Right lobe of liver (tissue), 6 donors: Measurements from ENCODE around the gene MYPOP. TPM values are rescaled to one million over a fixed set of nuclear protein-coding genes. Genes with fewer than 3 reads are reported as not detected.
A peak's percentile ranks its signal among the peaks of the same experiment; 100 is the strongest.

Source experiments
- ATAC-seq, 4 donors: fragments of 200-7000 bp; cut with Tn5 transposase; one replicate each; pipeline ENCODE4 v1.9.1; 2020; ENCODE audit warnings: mild to moderate bottlenecking in 4 of 4, moderate library complexity in 4 of 4
- DNase-seq, 3 donors: peaks; one replicate each; pipeline ENCODE4 v3.0.0-alpha.2; 2020
- H3K27ac ChIP-seq, 3 donors: fragments of 200-600 bp; one replicate each; pipeline ENCODE4 v1.8.0; 2022
- H3K27me3 ChIP-seq, 2 donors: fragments of 200-600 bp; one replicate each; pipeline ENCODE4 v1.8.0; 2022
- H3K36me3 ChIP-seq, 4 donors: fragments of 200-600 bp; sonication (generic) in 1 of 4; one replicate each; pipeline versions ENCODE4 v1.5.1 to v1.8.0; 2017 to 2022; ENCODE audit warnings: control low read depth in 1 of 4
- H3K4me1 ChIP-seq, 4 donors: fragments of 200-600 bp; sonication (generic) in 1 of 4; one replicate each; pipeline versions ENCODE4 v1.5.1 to v1.8.0; 2017 to 2022; ENCODE audit warnings: control low read depth in 1 of 4
- H3K4me3 ChIP-seq, 3 donors: fragments of 200-600 bp; one replicate each; pipeline ENCODE4 v1.8.0; 2022
- H3K9me3 ChIP-seq, 4 donors: fragments of 200-600 bp; sonication (generic) in 1 of 4; one replicate each; pipeline versions ENCODE4 v1.5.1 to v1.8.0; 2017 to 2022; ENCODE audit warnings: control low read depth in 1 of 4
- CTCF ChIP-seq, 4 donors: fragments of 200-600 bp in 3 of 4; fragments of 450-650 bp in 1 of 4; IDR thresholded peaks; one replicate each; pipeline versions ENCODE4 v1.5.1 to v1.8.0; 2016 to 2022; ENCODE audit warnings: antibody characterized with exemption in 4 of 4, mild to moderate bottlenecking in 2 of 4
- POLR2A ChIP-seq: fragments of 450-650 bp; IDR thresholded peaks from one replicate; pipeline ENCODE4 v1.6.1; 2017; ENCODE audit warnings: antibody characterized with exemption, mild to moderate bottlenecking
- whole genome bisulfite sequencing: methylation state at CpG from one replicate; pipeline ENCODE4 v1.1.6; 2018; ENCODE audit warnings: low coverage, low lambda C conversion rate; ENCODE audit not compliant: insufficient coverage; ENCODE audit errors: missing lambda C conversion rate; 5-methylcytosine and 5-hydroxymethylcytosine counted together
- intact Hi-C, 2 donors: fragments of 100-400 bp; cut with DNase I; formaldehyde crosslinking; loops; one replicate each; pipeline versions ENCODE4 v1.11.2 to v1.14.1; 2022
- total RNA-seq, 6 experiments: library from RNA; depleted of rRNA in 2 of 6; stranded (reverse); fragments of >200 nt in 2 of 6; fragmentation: NEBNext Ultra II Directional in 3 of 6; extraction: Animal tissue kit (Norgen Biotek cat#: 25700) in 3 of 6; gene quantifications; one replicate each; pipeline versions ENCODE4 v1.1.0 to v1.2.4, GENCODE V29; 2016 to 2023
- donor health status: DM: no; HTN: yes; CAD: no.
- donor health status: DM: no; HTN: no; CAD: no.
- donor health status: DM: no; HTN: no; CAD: no.
- donor health status: DM: no; HTN: yes; CAD: no.
- donor health status: DM: no; HTN: yes; CAD: no.

Gene MYPOP
- total RNA-seq, 6 experiments from 2014 or later = 2.5 to 5.2 (median 3.9) TPM

- DNase-seq (no peak), ATAC-seq (no peak)
- TF ChIP-seq POLR2A (no peak), CTCF (IDR thresholded peaks at IDR 0.05) (no peak)
- 33% methylated on average over 3 of the region's 3 CpGs for WGBS
- H3K4me3 ChIP-seq = no peak overlapping the region
- H3K27ac ChIP-seq = no peak overlapping the region
- H3K27me3 ChIP-seq = no peaks in the 10 kb centered on the region
- H3K4me1 ChIP-seq = no peaks in the 10 kb centered on the region
- H3K9me3 ChIP-seq = no peaks in the 10 kb centered on the region
- intact Hi-C loops = no loop called here
- no peaks in the 10 kb centered on the region for H3K36me3 ChIP-seq
These were observed 28.6 kb upstream of the MYPOP start for GRCh38 chr19:45931055-45931454.

GRCh38 chr19:45929247-45929646 lies 26.8 kb upstream of the MYPOP start:
- intact Hi-C loops = no loop called here
- WGBS = 39% methylated on average over 2 of the region's 2 CpGs
- Histone ChIP-seq H3K4me3 (no peak overlapping the region), H3K27me3 (no peaks in the 10 kb centered on the region), H3K9me3 (no peaks in the 10 kb centered on the region), H3K27ac (no peak overlapping the region), H3K36me3 (no peaks in the 10 kb centered on the region), H3K4me1 (no peaks in the 10 kb centered on the region)
- ATAC-seq (no peak), DNase-seq (no peak)
- no peak for TF ChIP-seq POLR2A
- TF ChIP-seq CTCF (IDR thresholded peaks at IDR 0.05) = no peak

GRCh38 chr19:45927565-45928261 lies 25.3 kb upstream of the MYPOP start:
- 17% methylated on average over 17 of the region's 33 CpGs for WGBS
- H3K36me3 ChIP-seq = no peaks in the 10 kb centered on the region
- H3K27me3 ChIP-seq = no peaks in the 10 kb centered on the region
- ATAC-seq = peak; percentile 93 to 98 (median 98)
- TF ChIP-seq CTCF (IDR thresholded peaks at IDR 0.05) = no peak
- peak; percentile 90 to 94 (median 91) for DNase-seq
- H3K4me1 ChIP-seq = no peaks in the 10 kb centered on the region
- intact Hi-C loops = no loop called here
- H3K4me3 ChIP-seq = no peak overlapping the region
- H3K27ac ChIP-seq = no peak overlapping the region
- H3K9me3 ChIP-seq = no peaks in the 10 kb centered on the region

- Histone ChIP-seq H3K4me3 (no peak overlapping the region), H3K4me1 (no peaks in the 10 kb centered on the region), H3K36me3 (no peaks in the 10 kb centered on the region), H3K27ac (no peak overlapping the region), H3K27me3 (no peaks in the 10 kb centered on the region), H3K9me3 (no peaks in the 10 kb centered on the region)
- ATAC-seq (no peak), DNase-seq (no peak)
- intact Hi-C loops = no loop called here
- WGBS = 54% methylated on average over 5 of the region's 6 CpGs
- TF ChIP-seq POLR2A (no peak), CTCF (IDR thresholded peaks at IDR 0.05) (no peak)
These were observed 22.6 kb upstream of the MYPOP start for GRCh38 chr19:45924891-45925447.
